Parathyroid adenoma (tissue), 2 donors: ENCODE results near the gene SLC44A5.

Experiments
- H2AFZ ChIP-seq: fragments of 300-600 bp; sonication (generic); one replicate; pipeline ENCODE4 v1.7.0; 2017; ENCODE audit warnings: antibody characterized with exemption, mild to moderate bottlenecking
- H3K27ac ChIP-seq: fragments of 300-600 bp; sonication (generic); one replicate; pipeline ENCODE4 v1.7.0; 2017
- H3K27me3 ChIP-seq: fragments of 300-600 bp; sonication (generic); one replicate; pipeline ENCODE4 v1.7.0; 2017; ENCODE audit warnings: low read length; ENCODE audit not compliant: control insufficient read depth, insufficient read depth
- H3K36me3 ChIP-seq: fragments of 300-600 bp; sonication (generic); one replicate; pipeline ENCODE4 v1.7.0; 2017; ENCODE audit warnings: low read length; ENCODE audit not compliant: control insufficient read depth, insufficient read depth
- H3K4me1 ChIP-seq: fragments of 300-600 bp; sonication (generic); one replicate; pipeline ENCODE4 v1.7.0; 2017; ENCODE audit warnings: control low read depth
- H3K4me2 ChIP-seq: fragments of 300-600 bp; sonication (generic); one replicate; pipeline ENCODE4 v1.7.0; 2017; ENCODE audit warnings: low read length
- H3K4me3 ChIP-seq: fragments of 300-600 bp; sonication (generic); one replicate; pipeline ENCODE4 v1.7.0; 2017; ENCODE audit warnings: low read depth, low read length
- H3K79me2 ChIP-seq: fragments of 300-600 bp; sonication (generic); one replicate; pipeline ENCODE4 v1.7.0; 2017; ENCODE audit warnings: control low read depth
- H3K9ac ChIP-seq: fragments of 300-600 bp; sonication (generic); one replicate; pipeline ENCODE4 v1.7.0; 2017; ENCODE audit warnings: mild to moderate bottlenecking
- H3K9me3 ChIP-seq: fragments of 300-600 bp; sonication (generic); one replicate; pipeline ENCODE4 v1.7.0; 2017; ENCODE audit warnings: low read length; ENCODE audit not compliant: control insufficient read depth
- CTCF ChIP-seq: fragments of 300-600 bp; sonication (generic); IDR thresholded peaks from one replicate; pipeline ENCODE4 v1.7.0; 2017; ENCODE audit warnings: antibody characterized with exemption, mild to moderate bottlenecking
- donor health status: primary hyperparathyroidism.

SLC44A5 gene

GRCh38 chr1:75293270-75293669 lies 317.6 kb downstream of the SLC44A5 start:
- H3K4me2 ChIP-seq = no peak overlapping the region
- no peaks in the 10 kb centered on the region for H3K79me2 ChIP-seq
- H3K9me3 ChIP-seq = no peaks in the 10 kb centered on the region
- no peak overlapping the region for H2AFZ ChIP-seq
- H3K4me3 ChIP-seq = no peak overlapping the region
- no peak overlapping the region for H3K27ac ChIP-seq
- H3K27me3 ChIP-seq = no peaks in the 10 kb centered on the region
- no peaks in the 10 kb centered on the region for H3K4me1 ChIP-seq
- H3K9ac ChIP-seq = no peak overlapping the region
- no peak for TF ChIP-seq CTCF
- H3K36me3 ChIP-seq = no peaks in the 10 kb centered on the region

GRCh38 chr1:75292013-75292412 lies 318.9 kb downstream of the SLC44A5 start:
- no peaks in the 10 kb centered on the region for H3K27me3 ChIP-seq
- no peak overlapping the region for H2AFZ ChIP-seq
- no peak for TF ChIP-seq CTCF
- H3K9me3 ChIP-seq = no peaks in the 10 kb centered on the region
- no peak overlapping the region for H3K27ac ChIP-seq
- H3K79me2 ChIP-seq = no peaks in the 10 kb centered on the region
- no peak overlapping the region for H3K4me2 ChIP-seq
- no peaks in the 10 kb centered on the region for H3K36me3 ChIP-seq
- H3K4me1 ChIP-seq = no peaks in the 10 kb centered on the region
- H3K9ac ChIP-seq = no peak overlapping the region
- H3K4me3 ChIP-seq = no peak overlapping the region

- no peak overlapping the region for H2AFZ ChIP-seq
- H3K4me1 ChIP-seq = no peaks in the 10 kb centered on the region
- H3K4me3 ChIP-seq = no peak overlapping the region
- H3K9me3 ChIP-seq = no peaks in the 10 kb centered on the region
- no peaks in the 10 kb centered on the region for H3K27me3 ChIP-seq
- no peak overlapping the region for H3K4me2 ChIP-seq
- no peaks in the 10 kb centered on the region for H3K79me2 ChIP-seq
- no peak overlapping the region for H3K9ac ChIP-seq
- no peaks in the 10 kb centered on the region for H3K36me3 ChIP-seq
- H3K27ac ChIP-seq = no peak overlapping the region
- TF ChIP-seq CTCF = no peak
Measured at GRCh38 chr1:75276385-75276784, 334.5 kb downstream of the SLC44A5 start.

- H3K9ac ChIP-seq = no peak overlapping the region
Measured at GRCh38 chr1:75275631-75276030, 335.3 kb downstream of the SLC44A5 start.

More at GRCh38 chr1:75275631-75276030, 335.3 kb downstream of the SLC44A5 start:
- Histone ChIP-seq H3K4me1 (no peaks in the 10 kb centered on the region), H3K4me2 (no peak overlapping the region), H3K27me3 (no peaks in the 10 kb centered on the region), H3K9me3 (no peaks in the 10 kb centered on the region), H2AFZ (no peak overlapping the region), H3K4me3 (no peak overlapping the region), H3K36me3 (no peaks in the 10 kb centered on the region), H3K27ac (no peak overlapping the region), H3K79me2 (no peaks in the 10 kb centered on the region)
- TF ChIP-seq CTCF = no peak
